Right atrium auricular region (tissue), 2 donors: ENCODE data around the gene RAI1. TPM values are rescaled to one million over a fixed set of nuclear protein-coding genes. Genes with fewer than 3 reads are reported as not detected.

Source experiments
- DNase-seq: peaks from one replicate; pipeline ENCODE4 v3.0.0-alpha.2; 2019; ENCODE audit warnings: low spot score
- H3K27ac ChIP-seq, 2 donors: fragments of 200-600 bp; sonication (generic); 1 replicate in 1 of 2; 2 replicates in 1 of 2; pipeline ENCODE4 v1.5.1; 2016 to 2019
- H3K27me3 ChIP-seq, 2 donors: fragments of 200-600 bp; sonication (generic); one replicate each; pipeline versions ENCODE4 v1.5.1 to v1.6.0; 2017 to 2019
- H3K36me3 ChIP-seq: fragments of 200-600 bp; sonication (generic); one replicate; pipeline ENCODE4 v1.5.1; 2016
- H3K4me1 ChIP-seq, 2 donors: fragments of 200-600 bp; sonication (generic); one replicate each; pipeline versions ENCODE4 v1.5.1 to v1.6.0; 2017 to 2019
- H3K4me3 ChIP-seq, 2 donors: fragments of 200-600 bp; sonication (generic); 1 replicate in 1 of 2; 2 replicates in 1 of 2; pipeline ENCODE4 v1.5.1; 2017 to 2019; ENCODE audit warnings: mild to moderate bottlenecking in 1 of 2, moderate library complexity in 1 of 2
- H3K9me3 ChIP-seq, 2 donors: fragments of 200-600 bp; sonication (generic); one replicate each; pipeline ENCODE4 v1.5.1; 2019
- total RNA-seq, 2 donors: library from RNA; depleted of rRNA; stranded (reverse); fragments of >200 nt; gene quantifications; one replicate each; pipeline ENCODE4 v1.1.0, GENCODE V29; 2016
- TF ChIP-seq, protein P1 (sequence below), 2 donors: fragments of 200-600 bp; sonication (generic); IDR thresholded peaks; one replicate each; pipeline ENCODE4 v1.5.1; 2019; ENCODE audit warnings: antibody characterized with exemption in 2 of 2

The RAI1 gene
- total RNA-seq, 2 donors from 2014 or later = 23.8 to 24.9 TPM

DNA sequence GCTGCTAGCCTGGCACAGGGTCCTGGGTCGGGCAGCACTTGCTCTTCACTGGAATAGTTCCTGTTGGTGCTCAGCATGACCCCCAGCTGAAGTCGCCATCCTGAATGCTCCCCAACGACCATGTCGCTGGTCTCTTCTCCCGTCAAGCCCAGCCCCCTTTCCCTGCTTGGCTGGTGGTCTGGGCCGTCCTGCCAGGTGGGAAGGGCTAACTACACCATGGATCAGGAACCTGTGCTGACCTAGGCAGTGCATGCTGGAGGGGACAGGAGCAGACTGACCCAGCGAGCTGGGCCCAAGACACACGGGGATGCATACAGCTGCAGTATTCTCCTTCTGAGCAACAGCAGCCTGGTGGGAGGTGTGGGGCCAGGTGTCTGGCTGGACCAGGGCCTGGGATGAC, 164.7 kb downstream of the RAI1 start:
- Histone ChIP-seq H3K4me3 (no peak overlapping the region), H3K9me3 (no peaks in the 10 kb centered on the region), H3K36me3 (peaks cover 17% of the 10 kb centered on the region), H3K27ac (no peak overlapping the region), H3K27me3 (no peaks in the 10 kb centered on the region), H3K4me1 (peaks cover 0 to 55% of the 10 kb centered on the region in 2 donors)
- TF ChIP-seq, protein P1, sequence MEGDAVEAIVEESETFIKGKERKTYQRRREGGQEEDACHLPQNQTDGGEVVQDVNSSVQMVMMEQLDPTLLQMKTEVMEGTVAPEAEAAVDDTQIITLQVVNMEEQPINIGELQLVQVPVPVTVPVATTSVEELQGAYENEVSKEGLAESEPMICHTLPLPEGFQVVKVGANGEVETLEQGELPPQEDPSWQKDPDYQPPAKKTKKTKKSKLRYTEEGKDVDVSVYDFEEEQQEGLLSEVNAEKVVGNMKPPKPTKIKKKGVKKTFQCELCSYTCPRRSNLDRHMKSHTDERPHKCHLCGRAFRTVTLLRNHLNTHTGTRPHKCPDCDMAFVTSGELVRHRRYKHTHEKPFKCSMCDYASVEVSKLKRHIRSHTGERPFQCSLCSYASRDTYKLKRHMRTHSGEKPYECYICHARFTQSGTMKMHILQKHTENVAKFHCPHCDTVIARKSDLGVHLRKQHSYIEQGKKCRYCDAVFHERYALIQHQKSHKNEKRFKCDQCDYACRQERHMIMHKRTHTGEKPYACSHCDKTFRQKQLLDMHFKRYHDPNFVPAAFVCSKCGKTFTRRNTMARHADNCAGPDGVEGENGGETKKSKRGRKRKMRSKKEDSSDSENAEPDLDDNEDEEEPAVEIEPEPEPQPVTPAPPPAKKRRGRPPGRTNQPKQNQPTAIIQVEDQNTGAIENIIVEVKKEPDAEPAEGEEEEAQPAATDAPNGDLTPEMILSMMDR (IDR thresholded peaks at IDR 0.05) = no peak
- DNase-seq = no peak

DNA sequence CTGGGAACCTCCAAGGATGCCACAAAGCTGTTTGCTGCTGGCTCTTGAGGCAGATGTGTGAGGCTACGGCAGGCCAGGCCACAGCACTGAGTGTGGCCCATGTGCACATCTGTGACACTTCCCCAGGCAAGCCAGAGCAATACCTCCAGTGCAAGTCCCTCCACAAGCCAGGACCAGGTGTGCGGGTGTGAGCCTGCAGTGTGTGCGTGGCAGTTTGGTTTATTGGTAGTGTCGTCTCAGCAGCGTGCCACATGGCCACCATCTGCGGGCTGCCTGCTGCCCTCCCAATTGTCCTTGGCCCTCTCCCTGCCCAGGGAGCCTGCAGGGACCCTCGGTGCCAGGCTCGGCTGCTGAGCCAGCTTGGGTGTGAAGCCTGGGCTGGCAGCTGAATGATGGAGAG, 165.4 kb downstream of the RAI1 start:
- TF ChIP-seq, protein P1 (IDR thresholded peaks at IDR 0.05) = no peak
- no peak overlapping the region for H3K4me3 ChIP-seq
- H3K27me3 ChIP-seq = no peaks in the 10 kb centered on the region
- DNase-seq = no peak
- peaks cover 0 to 55% of the 10 kb centered on the region in 2 donors for H3K4me1 ChIP-seq
- H3K36me3 ChIP-seq = peaks cover 17% of the 10 kb centered on the region
- no peaks in the 10 kb centered on the region for H3K9me3 ChIP-seq
- peak overlapping the region in 1 of 2 donors; percentile 19 for H3K27ac ChIP-seq

- Histone ChIP-seq H3K27ac (peak overlapping the region; percentile 15 to 19), H3K36me3 (peaks cover 17% of the 10 kb centered on the region), H3K9me3 (no peaks in the 10 kb centered on the region), H3K4me1 (peaks cover 0 to 51% of the 10 kb centered on the region in 2 donors), H3K27me3 (no peaks in the 10 kb centered on the region), H3K4me3 (no peak overlapping the region)
- DNase-seq = no peak
- TF ChIP-seq, protein P1 (IDR thresholded peaks at IDR 0.05) = no peak
Observed at GRCh38 chr17:17847118-17847689, 165.9 kb downstream of the RAI1 start.

DNA sequence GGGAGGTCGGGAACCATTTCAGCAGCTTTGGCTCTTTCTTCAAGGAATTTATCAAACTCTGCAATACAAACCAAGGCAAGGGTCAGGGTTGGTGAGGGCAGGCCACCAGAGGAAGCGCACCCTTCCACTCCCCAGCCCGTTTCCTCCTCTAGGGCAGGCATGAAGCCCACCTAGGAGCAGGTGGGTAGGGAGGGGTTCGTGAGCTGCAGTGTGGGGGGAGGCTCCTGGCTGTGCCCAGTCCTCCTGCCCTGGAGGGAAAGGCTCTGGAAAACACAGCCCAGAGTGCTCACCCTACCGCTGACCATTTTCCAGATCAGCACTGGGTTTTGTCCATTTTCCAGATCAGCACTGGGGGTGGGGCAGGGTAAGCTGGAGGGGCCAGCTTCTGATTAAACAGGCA, 166.5 kb downstream of the RAI1 start:
- H3K27me3 ChIP-seq = no peaks in the 10 kb centered on the region
- H3K4me3 ChIP-seq = no peak overlapping the region
- DNase-seq = no peak
- peaks cover 17% of the 10 kb centered on the region for H3K36me3 ChIP-seq
- peaks cover 0 to 45% of the 10 kb centered on the region in 2 donors for H3K4me1 ChIP-seq
- TF ChIP-seq, protein P1 (IDR thresholded peaks at IDR 0.05) = no peak
- no peaks in the 10 kb centered on the region for H3K9me3 ChIP-seq
- H3K27ac ChIP-seq = peak overlapping the region in 1 of 2 donors; percentile 15

DNA sequence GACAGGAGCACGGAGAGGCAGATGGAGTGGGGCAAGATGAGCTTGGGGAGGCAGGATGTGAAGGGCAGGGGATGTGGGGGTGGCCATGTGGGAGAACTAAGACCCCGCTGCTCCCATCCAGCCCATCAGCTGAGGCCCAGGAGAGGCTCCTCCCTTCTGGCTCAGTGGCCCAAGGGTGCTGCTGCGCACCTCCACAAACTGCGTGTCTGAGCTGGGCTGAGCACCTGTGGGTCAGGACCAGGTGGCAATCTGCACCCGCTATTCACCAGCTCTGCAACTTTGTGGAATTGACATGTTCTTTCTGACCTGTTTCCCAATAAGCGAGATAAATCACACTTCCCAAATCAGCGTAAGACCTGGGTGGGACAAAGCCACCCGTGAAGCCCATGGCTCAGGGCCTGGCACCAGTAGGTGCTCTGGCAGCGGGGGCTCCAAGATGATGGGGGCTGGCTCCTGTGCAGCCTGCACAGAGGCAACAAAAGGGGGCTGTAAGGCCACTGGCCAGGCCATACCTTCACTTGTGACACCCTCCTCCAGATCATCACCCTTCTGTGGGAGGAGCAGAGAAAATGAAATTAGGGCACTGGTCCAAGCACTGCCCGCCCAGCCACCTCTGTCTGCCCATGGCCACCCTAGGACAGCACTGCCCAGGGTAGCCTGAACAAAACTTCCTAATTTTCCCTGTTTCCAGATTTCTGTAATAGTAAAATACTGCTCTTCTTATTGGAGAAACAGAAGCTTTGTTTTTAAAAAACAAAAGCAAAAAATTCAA, 167.2 kb downstream of the RAI1 start:
- Histone ChIP-seq H3K27ac (peak overlapping the region; percentile 78 to 85), H3K4me1 (peaks cover 0 to 45% of the 10 kb centered on the region in 2 donors), H3K9me3 (no peaks in the 10 kb centered on the region), H3K27me3 (no peaks in the 10 kb centered on the region), H3K4me3 (no peak overlapping the region), H3K36me3 (peaks cover 17% of the 10 kb centered on the region)
- TF ChIP-seq, protein P1 (IDR thresholded peaks at IDR 0.05) = no peak
- DNase-seq = no peak
